ENCODE measurements around the gene TMIE.

The TMIE gene

DNA sequence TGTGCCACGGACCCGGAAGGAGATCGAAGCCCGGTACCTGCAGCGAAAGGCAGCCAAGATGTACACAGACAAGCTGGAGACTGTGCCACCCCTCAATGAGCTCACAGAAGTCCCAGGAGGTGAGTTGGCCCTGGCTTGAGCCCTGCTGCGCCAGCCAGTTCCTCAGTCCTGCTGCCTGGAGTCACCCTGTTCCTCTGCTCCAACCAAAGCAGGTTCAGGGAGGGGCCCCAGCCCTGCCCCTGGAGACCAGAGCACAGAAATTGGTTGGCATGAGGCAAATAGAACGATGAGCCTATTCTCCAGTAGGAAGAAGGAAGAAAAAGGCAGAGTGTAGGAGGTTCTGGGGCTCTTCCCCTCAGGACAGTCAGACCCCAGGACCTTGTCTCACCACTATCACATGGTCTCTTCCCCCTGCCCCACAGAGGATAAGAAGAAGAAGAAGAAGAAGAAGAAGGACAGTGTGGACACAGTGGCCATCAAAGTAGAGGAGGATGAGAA lies 8.0 kb downstream of the TMIE start:
- DNase-seq (ENCODE audit: low spot score): no peak

DNA sequence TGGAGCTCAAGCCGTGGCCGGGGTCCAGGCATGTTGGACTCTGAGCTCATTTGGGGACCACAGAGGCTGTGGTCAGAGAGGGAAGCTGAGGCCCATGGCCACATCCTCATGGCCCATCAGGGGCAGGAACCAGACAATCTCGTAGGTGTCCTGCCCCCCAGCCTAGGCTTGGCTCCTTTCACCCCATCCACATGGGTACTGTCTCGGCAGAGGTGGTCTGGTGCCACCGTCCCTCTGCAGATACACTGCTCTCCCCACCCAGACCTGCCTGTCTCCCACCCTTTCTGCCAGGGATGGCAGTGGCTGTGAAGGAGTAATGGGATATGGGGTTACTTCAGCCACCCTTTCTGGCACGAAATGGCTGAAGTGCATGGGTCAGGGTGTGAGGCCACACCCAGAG lies 8.5 kb downstream of the TMIE start:
- no peak for DNase-seq (ENCODE audit: low spot score)

DNA sequence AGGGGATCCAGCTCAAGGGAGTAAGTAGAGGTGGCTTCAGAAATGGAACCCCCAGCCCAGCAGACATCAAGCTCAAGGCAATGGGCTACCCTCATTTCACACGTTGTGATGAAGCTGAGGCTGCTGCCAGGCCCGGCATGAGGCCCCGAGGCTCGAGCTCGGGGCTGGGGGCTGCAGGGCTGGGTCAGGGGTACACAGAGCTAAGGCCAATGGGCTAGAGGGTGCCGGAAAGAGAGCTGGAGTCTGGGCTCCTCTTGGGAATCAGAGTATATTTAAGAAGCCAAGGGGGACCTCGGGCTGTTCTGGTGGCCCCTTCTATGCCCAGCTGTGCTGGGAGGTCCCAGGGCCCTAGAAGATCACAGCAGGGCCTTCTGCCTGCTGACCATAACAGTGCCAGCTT lies 9.0 kb downstream of the TMIE start:
- DNase-seq (ENCODE audit: low spot score): no peak

DNA sequence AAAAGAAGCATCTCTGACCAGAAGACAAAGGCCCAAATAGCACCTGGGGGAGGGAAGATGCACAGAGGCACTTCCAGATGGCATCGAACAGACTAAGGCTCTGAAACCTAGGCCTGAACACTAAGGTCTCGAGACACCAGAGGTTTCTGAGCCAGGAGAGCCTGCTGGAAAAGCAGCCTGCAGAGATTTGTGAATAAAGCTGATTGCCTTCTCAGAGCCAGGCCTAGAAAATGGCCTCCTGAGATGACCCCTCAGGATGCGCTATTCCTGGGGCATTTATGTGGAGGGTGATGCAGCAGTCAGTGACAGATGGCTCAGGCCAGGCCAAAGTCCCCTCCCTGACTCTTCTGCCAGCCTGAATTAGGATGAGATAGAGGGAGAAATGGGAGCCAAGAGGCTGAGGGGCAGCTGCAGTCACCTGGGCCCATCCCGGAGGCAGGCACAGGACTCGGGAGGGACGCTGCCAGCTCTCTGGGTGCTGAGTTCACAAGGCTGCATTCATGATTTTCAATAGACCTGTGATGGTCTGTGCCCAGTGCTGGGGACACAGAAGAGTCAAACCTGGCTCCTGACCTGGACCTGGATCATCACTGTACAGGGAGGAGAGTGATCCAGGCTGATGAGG lies 9.6 kb downstream of the TMIE start:
- no peak for DNase-seq (ENCODE audit: low spot score)

DNA sequence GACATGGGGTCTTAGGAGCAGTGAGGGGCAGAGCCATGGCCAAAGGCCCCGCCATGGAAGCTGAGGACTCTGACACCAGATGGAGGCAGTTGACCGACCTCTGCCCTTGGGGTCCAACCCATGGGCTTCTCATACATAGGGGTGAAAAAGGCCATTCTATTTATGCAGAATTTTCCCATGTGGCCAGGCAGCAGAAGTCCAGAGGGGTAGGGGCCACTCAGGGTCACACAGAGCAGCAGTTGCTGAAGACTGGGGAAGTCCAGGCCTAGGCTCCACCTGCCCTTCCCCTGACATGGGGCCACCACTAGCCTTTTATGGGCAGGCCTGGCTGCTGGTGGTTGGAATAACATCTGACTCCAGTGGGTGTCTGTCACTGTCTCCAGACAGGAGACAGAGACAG lies 10.1 kb downstream of the TMIE start:
- no peak for DNase-seq (ENCODE audit: low spot score)

DNA sequence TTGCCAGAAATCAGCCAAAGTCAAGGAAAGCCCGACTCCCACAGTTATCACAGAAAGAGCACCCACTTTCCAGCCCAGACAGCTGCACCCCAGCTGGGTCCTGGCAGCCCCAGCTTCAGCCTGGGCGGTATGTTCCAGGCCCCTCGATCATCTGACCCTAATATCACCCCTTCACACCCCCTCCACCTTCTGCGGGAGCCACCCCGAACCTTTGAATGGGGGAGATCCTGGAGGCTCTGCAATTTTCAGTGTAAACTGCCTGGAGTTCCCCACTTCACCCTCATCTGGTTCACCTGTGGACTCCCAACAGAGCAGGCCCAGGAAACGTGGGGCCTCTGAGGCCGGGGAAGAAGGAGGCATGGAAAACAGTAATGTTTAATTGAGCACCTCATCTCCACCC lies 10.6 kb downstream of the TMIE start:
- DNase-seq (ENCODE audit: low spot score): no peak

DNA sequence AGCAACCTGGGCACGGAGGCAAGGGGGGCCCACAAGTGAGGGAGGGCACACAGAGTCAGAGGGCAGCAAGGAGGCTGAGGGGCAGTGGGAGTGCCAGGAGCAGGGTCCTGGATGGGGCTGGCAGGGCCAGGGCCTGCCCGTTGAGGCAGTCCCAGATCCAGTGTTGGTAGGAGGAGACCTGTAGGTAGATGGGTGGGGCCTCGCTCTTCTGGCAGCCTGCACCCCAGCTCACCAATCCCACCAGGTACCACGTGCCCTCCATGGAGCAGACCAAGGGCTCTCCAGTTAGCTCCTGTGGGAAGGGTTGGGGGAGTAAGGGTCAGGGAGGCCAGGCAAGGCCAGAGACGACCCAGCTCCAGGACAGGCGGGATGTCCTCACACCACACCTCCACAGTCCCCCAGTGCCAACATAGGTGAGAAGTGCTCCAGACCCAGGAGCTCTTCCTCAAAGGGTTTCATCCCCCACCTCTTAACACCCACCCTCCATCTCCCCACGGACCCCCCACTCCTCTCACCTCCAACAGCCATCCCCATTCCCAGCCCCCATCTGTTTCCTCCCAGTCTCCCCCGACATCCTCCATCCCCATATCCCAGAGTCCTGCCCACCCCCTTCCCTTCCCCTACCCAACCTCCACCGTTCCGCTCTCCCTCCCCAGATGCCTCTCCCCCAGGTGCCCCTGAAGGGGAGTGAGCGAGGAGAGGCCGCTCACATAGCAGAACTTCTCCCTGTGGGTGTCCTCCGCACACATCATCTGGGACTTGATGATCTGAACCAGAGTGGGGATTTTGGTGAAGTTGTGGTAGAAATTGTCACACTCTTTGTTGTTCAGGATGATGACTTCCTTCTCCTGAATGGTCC lies 11.2 kb downstream of the TMIE start:
- no peak for DNase-seq (ENCODE audit: low spot score)

DNA sequence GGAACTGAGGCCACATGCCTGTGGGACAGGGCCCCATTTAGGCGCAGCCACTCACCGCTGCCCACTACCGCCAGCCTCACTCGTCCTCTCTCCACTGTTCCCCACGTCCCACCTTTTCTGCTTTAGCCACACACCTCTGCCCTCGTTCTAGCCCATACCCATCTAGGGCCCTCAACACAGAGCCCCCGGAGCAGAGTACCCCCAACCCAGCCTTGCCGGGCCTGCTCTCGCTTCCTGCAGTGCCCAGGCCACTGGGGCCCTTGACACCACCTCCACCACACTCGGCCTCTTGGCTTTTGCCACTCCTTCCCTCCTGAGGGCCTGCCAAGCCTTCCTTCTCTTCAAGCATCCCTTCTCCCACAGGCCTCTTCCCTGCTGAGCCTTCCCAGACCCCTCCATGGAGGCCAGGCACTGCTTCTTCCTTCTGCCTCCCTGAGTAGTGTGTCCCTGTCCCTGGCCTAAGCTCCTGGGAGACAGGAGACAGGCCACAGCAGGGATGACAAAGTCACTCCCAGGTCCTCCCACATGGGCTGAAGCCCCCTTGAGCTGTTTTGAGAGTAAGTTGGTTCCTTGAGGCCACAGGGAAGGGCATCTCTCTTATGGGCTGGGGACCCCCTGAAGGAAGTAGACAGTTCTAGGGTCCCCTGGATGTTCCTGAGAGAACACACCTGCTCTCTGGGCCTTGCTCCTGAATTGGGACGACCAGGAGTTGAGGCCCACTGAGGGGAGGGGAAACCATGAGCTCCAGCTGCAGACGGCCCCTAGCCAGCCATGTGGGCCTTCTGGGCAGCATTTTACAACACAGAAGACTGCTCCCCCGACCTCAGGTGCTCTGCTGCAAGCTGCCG lies 12.1 kb downstream of the TMIE start:
- no peak for DNase-seq (ENCODE audit: low spot score)

DNA sequence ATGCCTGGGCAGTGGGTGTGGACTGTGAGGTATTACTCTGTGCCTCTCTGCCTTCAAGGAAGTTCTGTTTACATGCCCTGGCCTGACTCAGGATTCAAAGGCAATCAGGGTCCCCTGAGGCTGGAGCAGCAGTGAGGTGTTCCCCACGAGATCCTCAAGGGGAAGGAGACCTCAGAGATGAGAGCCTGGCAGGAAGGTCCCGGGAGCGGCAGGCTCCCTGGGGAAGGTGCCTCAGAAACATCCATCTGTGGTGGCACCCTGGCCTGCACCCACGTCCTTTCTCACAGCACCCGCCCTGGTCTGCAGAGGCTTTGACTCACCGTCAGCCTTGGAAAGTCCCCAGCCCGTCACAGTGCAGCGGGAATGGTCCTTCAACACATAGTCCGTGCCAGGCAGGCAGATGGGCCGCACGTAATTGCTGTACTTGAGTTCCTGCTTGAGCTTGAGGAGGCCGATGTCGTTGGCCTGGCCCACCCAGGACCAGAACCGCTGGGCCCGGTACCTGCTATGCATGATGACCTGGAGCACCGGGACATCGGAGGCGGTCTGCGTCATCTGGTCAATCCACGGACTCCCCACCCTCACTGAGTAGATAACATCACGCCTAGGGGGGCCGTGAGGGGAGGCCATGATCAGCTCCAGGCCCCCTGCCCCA lies 12.8 kb downstream of the TMIE start:
- no peak for DNase-seq (ENCODE audit: low spot score)

DNA sequence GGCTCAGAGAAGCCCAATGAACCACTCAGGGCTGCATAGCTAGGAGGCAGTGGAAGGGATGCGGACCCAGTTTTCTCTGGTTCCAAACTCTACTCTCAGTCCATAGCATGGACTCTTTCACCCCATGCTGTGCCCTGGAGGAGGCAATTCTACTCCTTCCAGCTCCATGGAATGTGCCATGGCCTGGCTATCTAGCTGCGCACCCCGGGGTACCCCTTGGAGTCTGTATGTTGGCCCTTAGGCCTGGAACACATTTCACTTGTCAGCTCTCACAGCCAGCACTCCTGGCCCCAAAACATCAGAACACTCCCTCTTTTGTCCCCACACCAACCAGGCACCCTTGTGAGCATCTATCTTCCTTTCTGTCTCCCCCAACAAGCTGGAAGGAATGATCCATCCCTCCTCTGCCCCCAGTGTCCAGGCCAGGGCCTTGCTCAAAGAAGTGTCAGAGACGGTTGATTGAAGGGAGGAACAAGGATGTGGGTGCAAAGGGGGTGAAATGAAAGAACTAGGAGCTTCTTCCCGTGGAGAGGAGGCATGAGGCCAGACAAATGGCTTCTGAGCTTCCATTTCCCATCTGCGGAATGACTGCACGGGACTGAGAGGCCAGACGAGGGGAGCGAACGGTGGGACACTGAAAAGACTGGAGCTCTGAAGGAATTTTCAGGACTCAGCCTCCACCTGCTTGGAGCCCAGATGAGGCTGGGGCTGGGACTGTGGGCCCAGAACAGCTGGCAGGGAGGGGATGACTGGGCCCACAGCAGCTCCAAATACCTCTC lies 13.7 kb downstream of the TMIE start:
- no peak for DNase-seq (ENCODE audit: low spot score)

DNA sequence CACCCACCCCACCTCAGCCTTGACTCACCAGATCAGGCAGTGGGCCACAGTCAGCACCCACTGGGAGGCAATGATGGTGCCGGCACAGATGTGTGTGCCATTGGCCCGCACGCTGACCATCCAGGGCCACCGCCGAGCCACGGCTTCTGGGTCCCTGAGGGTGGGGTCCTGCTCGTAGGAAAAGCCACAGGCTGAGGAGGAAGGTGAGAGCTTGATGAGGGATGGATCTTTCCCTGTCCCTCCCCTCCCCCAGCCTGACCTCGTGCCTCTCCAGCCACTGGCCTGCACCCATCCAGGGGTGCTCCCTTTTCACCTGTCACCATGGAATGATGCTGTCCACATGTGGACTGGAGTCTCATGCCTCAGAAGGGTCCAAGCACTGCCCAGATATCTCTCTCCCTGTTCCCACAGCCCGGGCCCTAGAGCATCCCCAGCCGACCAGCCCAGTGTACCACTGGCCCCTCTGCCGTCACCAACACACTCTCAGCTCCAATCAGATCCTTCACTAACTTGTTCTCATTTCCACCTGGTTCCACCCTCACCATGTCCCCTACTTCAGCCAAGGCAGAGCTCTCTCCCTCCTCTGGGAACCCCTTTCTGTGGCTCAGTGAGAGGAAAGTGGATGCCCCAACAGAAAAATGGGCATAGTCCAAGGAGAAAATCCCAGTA lies 14.4 kb downstream of the TMIE start:
- no peak for DNase-seq (ENCODE audit: low spot score)

DNA sequence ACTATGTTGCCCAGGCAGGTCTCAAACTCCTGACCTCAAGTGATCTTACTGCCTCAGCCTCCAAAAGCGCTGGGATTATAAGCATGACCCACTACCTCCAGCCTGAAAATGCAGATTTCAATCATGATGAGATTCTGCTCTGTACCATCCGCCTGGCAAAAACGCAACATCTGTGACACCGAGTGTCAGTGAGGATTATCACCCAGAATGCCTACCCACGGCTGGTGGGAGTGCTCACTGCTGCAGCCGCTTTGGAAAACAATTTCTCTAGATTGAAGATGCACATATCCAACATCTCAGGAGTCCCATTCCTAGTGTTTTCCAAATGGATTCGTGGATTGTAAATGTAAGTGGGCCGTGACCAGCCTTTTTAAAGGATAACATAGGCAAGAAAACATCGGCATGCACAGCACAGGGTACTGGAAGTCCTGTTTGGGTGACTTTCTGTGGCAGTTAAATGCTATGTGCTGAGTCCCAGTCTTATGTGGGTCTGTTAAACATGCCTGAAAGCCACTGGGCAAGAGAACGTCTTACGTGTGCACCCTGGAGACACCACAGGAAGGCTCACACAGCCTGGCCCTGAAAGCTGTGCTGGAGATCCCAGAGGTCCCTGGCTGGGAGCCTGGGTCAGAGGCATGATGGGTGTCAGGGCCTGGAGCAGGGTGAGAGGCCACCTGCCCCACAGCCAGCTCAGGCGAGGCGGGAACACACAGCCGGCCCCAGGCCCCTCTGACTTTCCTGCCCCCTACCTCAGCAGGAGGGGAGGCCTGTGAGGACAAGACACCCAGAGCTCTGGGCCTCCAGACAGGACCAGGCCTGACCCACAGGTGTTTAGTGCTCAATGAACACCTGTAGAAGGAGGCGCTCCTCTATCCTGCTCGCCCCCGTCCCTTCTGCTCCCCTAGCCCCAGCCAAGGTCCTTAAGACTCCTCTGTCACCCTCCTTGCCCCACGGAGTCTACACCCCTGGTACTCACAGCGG lies 15.6 kb downstream of the TMIE start:
- no peak for DNase-seq (ENCODE audit: low spot score)

DNA sequence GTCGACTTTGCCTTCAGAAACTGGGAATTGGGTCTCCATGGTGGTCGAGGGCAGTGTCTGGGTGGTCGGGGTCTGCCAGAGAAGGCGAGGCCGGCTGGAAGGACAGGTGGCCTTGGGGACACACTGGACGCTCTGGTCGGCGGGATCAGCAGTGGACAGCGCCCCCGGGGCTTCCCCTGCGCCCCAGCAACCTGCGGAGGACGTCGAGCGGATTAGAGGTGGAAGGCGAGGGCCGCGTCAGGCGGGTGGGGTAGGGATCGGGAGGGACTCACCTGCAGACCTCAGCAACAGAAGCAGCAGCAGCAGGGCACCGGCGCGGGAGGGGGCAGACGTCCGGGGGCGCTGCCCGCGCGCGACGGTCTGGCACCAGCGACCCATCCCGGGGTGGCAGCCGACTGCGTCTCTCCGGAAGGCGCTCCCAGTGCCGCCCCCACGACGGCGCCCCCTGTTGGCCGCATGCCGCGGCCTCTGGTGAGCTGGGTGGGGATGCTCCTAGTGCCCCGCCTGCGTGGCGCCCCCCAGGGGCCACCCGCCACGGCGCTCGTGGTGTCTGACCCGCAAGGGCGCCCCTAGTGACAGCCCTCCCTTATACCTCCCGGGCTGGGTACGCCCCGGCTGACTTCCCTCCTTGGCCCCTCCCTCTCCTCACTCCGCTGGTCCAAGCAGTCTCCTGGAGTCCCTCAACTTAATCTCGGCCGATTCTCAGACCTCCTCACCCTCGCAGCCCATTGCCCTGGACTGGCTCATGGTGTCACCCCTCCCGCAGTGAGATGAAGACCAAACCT lies 16.4 kb downstream of the TMIE start, which contains the start of gene PRSS50:
TSS of gene PRSS50 (minus strand) at position 423 of the 785 bp plus-strand sequence. CDS start at position 378, 45 bp downstream.
- DNase-seq (ENCODE audit: low spot score): peak; percentile 8

DNA sequence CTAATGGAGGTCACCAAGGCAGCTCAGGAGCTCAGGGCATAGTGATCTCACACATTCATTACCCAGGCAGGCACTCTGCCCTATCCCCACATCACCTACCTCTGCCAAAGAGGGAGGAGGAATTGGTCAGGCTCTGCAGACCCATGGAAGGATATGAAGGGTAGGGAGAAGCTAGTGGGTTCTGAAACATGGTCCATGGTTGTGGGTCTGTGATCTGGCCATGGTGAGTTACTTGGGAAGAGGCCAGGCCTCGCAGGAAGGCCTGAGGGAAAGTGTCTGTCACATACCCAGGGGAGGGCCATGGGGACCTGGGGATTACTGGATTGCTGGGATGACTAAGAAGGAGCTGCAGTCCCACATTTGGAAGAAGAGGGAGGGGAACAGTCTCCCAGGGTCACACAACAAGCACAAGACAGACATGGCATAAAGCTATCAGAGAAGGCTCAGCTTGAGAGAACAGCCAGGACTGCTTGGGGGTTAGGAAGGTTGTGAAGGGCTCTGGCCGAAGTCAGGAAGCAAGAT lies 17.9 kb downstream of the TMIE start:
- no peak for DNase-seq (ENCODE audit: low spot score)

DNA sequence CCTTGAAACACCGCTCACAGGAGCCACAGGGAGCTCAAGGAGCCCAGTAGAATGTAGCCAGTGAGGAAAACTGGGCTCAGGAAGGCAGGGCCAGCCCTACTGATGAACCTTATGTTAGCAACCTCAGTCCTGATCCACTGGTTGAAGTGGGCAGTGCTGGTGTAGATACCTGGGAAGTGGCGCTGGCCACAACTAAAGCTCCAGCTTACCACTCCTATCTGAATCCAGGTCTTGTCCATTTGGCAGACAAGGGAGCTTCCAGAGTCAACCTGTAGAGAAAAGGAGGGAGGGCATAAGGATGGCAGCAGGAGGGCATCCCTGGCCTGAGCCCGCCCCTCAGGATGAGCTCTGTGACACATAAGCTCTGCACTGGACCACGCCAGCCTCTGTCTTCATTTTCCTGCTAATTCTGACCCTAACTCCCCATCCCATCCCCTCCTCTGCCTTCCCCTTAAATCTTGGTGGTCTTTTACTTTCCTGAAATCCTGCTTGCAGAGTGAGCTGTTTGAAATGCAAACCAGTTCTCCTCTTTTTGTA lies 18.6 kb downstream of the TMIE start:
- no peak for DNase-seq (ENCODE audit: low spot score)

DNA sequence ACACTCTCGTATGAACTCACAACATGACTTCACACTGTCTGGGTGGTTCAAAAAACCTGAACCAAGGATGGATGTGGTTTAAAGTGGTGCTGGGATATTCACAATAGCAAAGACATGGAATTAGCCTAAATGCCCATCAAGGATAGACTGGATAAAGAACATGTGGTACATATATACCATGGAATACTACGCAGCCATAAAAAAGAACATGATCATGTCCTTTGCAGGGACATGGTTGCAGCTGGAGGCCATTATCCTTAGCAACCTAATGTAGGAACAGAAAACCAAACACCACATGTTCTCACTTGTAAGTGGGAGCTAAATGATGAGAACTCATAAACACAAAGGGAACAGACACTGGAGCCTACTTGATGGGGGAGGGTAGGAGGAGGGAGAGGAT lies 19.8 kb downstream of the TMIE start:
- no peak for DNase-seq (ENCODE audit: low spot score)

DNA sequence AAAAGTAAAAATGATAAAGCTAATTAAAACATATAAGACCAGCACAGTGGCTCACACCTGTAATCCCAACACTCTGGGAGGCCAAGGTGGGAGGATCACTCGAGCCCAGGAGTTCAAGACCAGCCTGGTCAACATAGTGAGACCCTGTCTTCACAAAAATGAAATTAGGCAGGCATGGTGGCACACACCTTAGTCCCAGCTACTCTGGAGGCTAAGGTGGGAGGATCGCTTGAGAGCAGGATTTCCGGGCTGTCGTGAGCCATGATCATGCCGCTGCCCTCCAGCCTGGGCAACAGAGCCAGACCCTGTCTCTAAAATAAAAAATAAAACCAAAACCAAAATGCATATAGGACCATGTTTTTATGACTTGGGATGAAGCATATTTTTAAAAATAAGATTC lies 21.3 kb downstream of the TMIE start:
- no peak for DNase-seq (ENCODE audit: low spot score)

DNA sequence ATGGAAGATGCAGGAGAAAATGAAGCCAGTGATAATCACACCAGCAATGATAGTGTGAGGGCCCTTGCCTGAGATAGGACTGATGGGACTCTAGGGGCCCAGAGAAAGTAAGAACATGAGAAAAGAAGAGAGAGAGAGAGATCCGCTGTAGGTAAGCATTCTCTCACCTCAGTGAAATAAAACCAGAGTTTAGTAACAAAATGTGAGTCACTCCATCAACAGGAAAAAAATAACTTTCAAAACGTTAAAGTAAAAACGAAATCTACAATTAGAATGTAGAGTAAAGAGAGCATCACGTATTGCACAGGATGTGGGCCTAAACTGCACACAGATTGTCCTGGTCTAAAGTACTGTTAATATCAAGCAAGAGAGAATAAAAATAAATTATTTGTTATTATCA lies 23.2 kb downstream of the TMIE start:
- no peak for DNase-seq (ENCODE audit: low spot score)

Data from hematopoietic multipotent progenitor cell treated with erythropoietin and hydrocortisone succinate and interleukin-3 and kit ligand, for 15 days (in vitro differentiated cells).